H1 (cell line): ENCODE results near the gene USP7. TPM values are rescaled to one million over a fixed set of nuclear protein-coding genes. Genes with fewer than 3 reads are reported as not detected.

Experiments
- CTCF ChIA-PET: fragments of 300-600 bp; sonication (Branson Sonifier 250); formaldehyde crosslinking; loops from one replicate; lab custom pipeline; 2021; ENCODE audit not compliant: partially characterized antibody; lab: Charles Lee
- POLR2A ChIA-PET: fragments of 300-600 bp; sonication (Branson Sonifier 250); formaldehyde crosslinking; loops from one replicate; lab custom pipeline; 2021; ENCODE audit warnings: inconsistent platforms; ENCODE audit not compliant: partially characterized antibody; lab: Charles Lee
- DNase-seq, 2 experiments: peaks; one replicate each; pipeline versions ENCODE4 v3.0.0 to v3.0.0-alpha.2; 2010 to 2022; ENCODE audit warnings: low spot score in 2 of 2, low read depth in 1 of 2, mixed read lengths in 1 of 2
- FAIRE-seq: peaks from 2 replicates; lab custom pipeline; 2011; peaks lifted over from hg19 to GRCh38; lab: Jason Lieb, UNC
- H2AFZ ChIP-seq: 2 replicates; pipeline ENCODE4 v1.8.1; 2012; ENCODE audit warnings: low read length, inconsistent platforms
- H2AK5ac ChIP-seq: 2 replicates; pipeline ENCODE4 v1.6.1; 2013; ENCODE audit warnings: low read depth, low read length
- H2BK120ac ChIP-seq: replicated peaks from 2 replicates; pipeline ENCODE3; 2013; ENCODE audit warnings: low read depth, low read length, inconsistent platforms
- H2BK12ac ChIP-seq: 2 replicates; pipeline ENCODE4 v1.6.1; 2013; ENCODE audit warnings: low read depth, low read length
- H2BK15ac ChIP-seq: 2 replicates; pipeline ENCODE4 v1.6.1; 2013; ENCODE audit warnings: low read length
- H2BK20ac ChIP-seq: 2 replicates; pipeline ENCODE4 v1.6.1; 2013; ENCODE audit warnings: low read length
- H2BK5ac ChIP-seq: 2 replicates; pipeline ENCODE4 v1.6.1; 2013; ENCODE audit warnings: low read depth, low read length
- H3K14ac ChIP-seq: 2 replicates; pipeline ENCODE4 v1.6.1; 2013; ENCODE audit warnings: inconsistent platforms; ENCODE audit not compliant: insufficient read length
- H3K18ac ChIP-seq: 2 replicates; pipeline ENCODE4 v1.6.1; 2013; ENCODE audit warnings: low read length; ENCODE audit errors: extremely low read depth
- H3K23ac ChIP-seq: 2 replicates; pipeline ENCODE4 v1.6.1; 2013; ENCODE audit warnings: inconsistent platforms; ENCODE audit not compliant: insufficient read length
- H3K23me2 ChIP-seq: 2 replicates; pipeline ENCODE4 v1.6.1; 2013; ENCODE audit warnings: low read depth, low read length
- H3K27ac ChIP-seq: 2 replicates; pipeline ENCODE4 v1.6.1; 2011; ENCODE audit warnings: low read depth, low read length, inconsistent platforms
- H3K27me3 ChIP-seq, 4 experiments: replicated peaks in 1 of 4; 1 replicate in 1 of 4; 2 replicates in 3 of 4; pipeline versions ENCODE4 v1.6.1 to v1.8.1; 2011 to 2013; ENCODE audit warnings: low read length in 3 of 4, mild to moderate bottlenecking in 3 of 4, inconsistent platforms in 2 of 4, mixed read lengths in 2 of 4, moderate library complexity in 1 of 4; ENCODE audit not compliant: control insufficient read depth in 3 of 4, insufficient read depth in 3 of 4; ENCODE audit errors: extremely low read depth in 1 of 4
- H3K36me3 ChIP-seq, 4 experiments: 2 replicates each; pipeline versions ENCODE4 v1.6.1 to v1.8.1; 2011 to 2013; ENCODE audit warnings: mild to moderate bottlenecking in 4 of 4, low read length in 3 of 4, moderate library complexity in 2 of 4, control low read depth in 1 of 4, inconsistent platforms in 1 of 4; ENCODE audit not compliant: insufficient read depth in 4 of 4, control insufficient read depth in 2 of 4
- H3K4ac ChIP-seq: replicated peaks from 2 replicates; pipeline ENCODE3; 2013; ENCODE audit warnings: low read length, low read depth, mixed read lengths, inconsistent platforms; ENCODE audit not compliant: insufficient read length
- H3K4me1 ChIP-seq, 4 experiments: replicated peaks in 1 of 4; 1 replicate in 1 of 4; 2 replicates in 3 of 4; pipeline versions ENCODE4 v1.6.1 to v1.8.1; 2011 to 2013; ENCODE audit warnings: low read length in 3 of 4, inconsistent platforms in 2 of 4, mixed read lengths in 1 of 4; ENCODE audit not compliant: insufficient read depth in 4 of 4, control insufficient read depth in 3 of 4
- H3K4me2 ChIP-seq, 2 experiments: 2 replicates each; pipeline versions ENCODE4 v1.6.1 to v1.8.1; 2011 to 2013; ENCODE audit warnings: low read depth in 2 of 2, low read length in 2 of 2, control low read depth in 1 of 2, inconsistent platforms in 1 of 2, mild to moderate bottlenecking in 1 of 2; ENCODE audit not compliant: insufficient read depth in 1 of 2
- H3K4me3 ChIP-seq, 4 experiments: fragments of 200-600, 300-600 bp in 1 of 4; sonication (generic), shearing (Covaris generic), sonication (Bioruptor Twin) in 1 of 4; 2 replicates each; pipeline versions ENCODE4 v1.5.1 to v1.8.1; 2011 to 2016; ENCODE audit warnings: low read length in 4 of 4, low read depth in 3 of 4, control low read depth in 2 of 4, inconsistent platforms in 2 of 4, mild to moderate bottlenecking in 2 of 4, mixed read lengths in 1 of 4, moderate library complexity in 1 of 4; ENCODE audit not compliant: insufficient read depth in 2 of 4; ENCODE audit errors: extremely low read depth in 1 of 4
- H3K56ac ChIP-seq: replicated peaks from 2 replicates; pipeline ENCODE3; 2013; ENCODE audit warnings: low read depth, mild to moderate bottlenecking, mixed read lengths, low read length, inconsistent platforms; ENCODE audit not compliant: insufficient read length
- H3K79me1 ChIP-seq: 2 replicates; pipeline ENCODE4 v1.6.1; 2013; ENCODE audit warnings: low read depth, low read length, control low read depth
- H3K79me2 ChIP-seq, 2 experiments: 2 replicates each; pipeline versions ENCODE4 v1.6.1 to v1.8.1; 2012 to 2013; ENCODE audit warnings: low read length in 2 of 2, mild to moderate bottlenecking in 2 of 2, inconsistent platforms in 1 of 2; ENCODE audit not compliant: insufficient read depth in 2 of 2, control insufficient read depth in 1 of 2
- H3K9ac ChIP-seq, 4 experiments: replicated peaks in 1 of 4; 1 replicate in 1 of 4; 2 replicates in 3 of 4; pipeline versions ENCODE4 v1.6.1 to v1.8.1; 2011 to 2013; ENCODE audit warnings: low read depth in 3 of 4, low read length in 3 of 4, control low read depth in 2 of 4, mild to moderate bottlenecking in 2 of 4, moderate library complexity in 2 of 4, inconsistent platforms in 1 of 4; ENCODE audit errors: extremely low read depth in 1 of 4
- H3K9me3 ChIP-seq, 2 experiments: 2 replicates each; pipeline versions ENCODE4 v1.6.1 to v1.8.1; 2012 to 2013; ENCODE audit warnings: mild to moderate bottlenecking in 2 of 2, moderate library complexity in 2 of 2, control low read depth in 1 of 2, inconsistent platforms in 1 of 2, low read depth in 1 of 2, low read length in 1 of 2, mixed read lengths in 1 of 2; ENCODE audit not compliant: insufficient read depth in 2 of 2
- H4K20me1 ChIP-seq, 2 experiments: replicated peaks in 1 of 2; 2 replicates each; pipeline versions ENCODE3 to v1.8.1; 2011 to 2013; ENCODE audit warnings: inconsistent platforms in 2 of 2, low read length in 2 of 2, mild to moderate bottlenecking in 1 of 2; ENCODE audit not compliant: insufficient read depth in 2 of 2, control insufficient read depth in 1 of 2
- H4K5ac ChIP-seq: 2 replicates; pipeline ENCODE4 v1.6.1; 2013; ENCODE audit warnings: low read length, low read depth, mixed read lengths, inconsistent platforms; ENCODE audit not compliant: insufficient read length
- H4K8ac ChIP-seq: 2 replicates; pipeline ENCODE4 v1.8.0; 2013; ENCODE audit warnings: mild to moderate bottlenecking, moderate library complexity, low read length, inconsistent platforms; ENCODE audit not compliant: insufficient read depth; ENCODE audit errors: extremely low read depth
- H4K91ac ChIP-seq: replicated peaks from 2 replicates; pipeline ENCODE3; 2013; ENCODE audit warnings: low read length, mixed read lengths, inconsistent platforms; ENCODE audit not compliant: insufficient read length
- KDM5A ChIP-seq: fragments of 200-600 bp; IDR thresholded peaks from 2 replicates; pipeline ENCODE4 v1.7.1; 2012; ENCODE audit warnings: mild to moderate bottlenecking, low read length, inconsistent platforms, mixed read lengths
- POLR2A ChIP-seq, 2 experiments: IDR thresholded peaks; 1 replicate in 1 of 2; 2 replicates in 1 of 2; pipeline ENCODE4 v1.6.1; 2011; ENCODE audit warnings: low read depth in 2 of 2, low read length in 2 of 2, mild to moderate bottlenecking in 2 of 2; ENCODE audit errors: control extremely low read depth in 1 of 2
- WGBS, 2 experiments: shearing (Covaris generic) in 1 of 2; methylation state at CpG; one replicate each; pipeline versions ENCODE4 v1.1.6 to v1.1.7; 2013 to 2015; ENCODE audit warnings: low lambda C conversion rate in 2 of 2, mixed read lengths in 2 of 2, inconsistent platforms in 1 of 2, low coverage in 1 of 2, missing lambda C conversion rate in 1 of 2; ENCODE audit not compliant: insufficient replicate concordance in 2 of 2, insufficient coverage in 1 of 2, insufficient read length in 1 of 2; ENCODE audit errors: extremely low coverage in 1 of 2, missing lambda C conversion rate in 1 of 2; 5-methylcytosine and 5-hydroxymethylcytosine counted together
- polyA plus RNA-seq, 7 experiments: library from polyadenylated mRNA; depleted of rRNA in 3 of 7; stranded (reverse) in 5 of 7; unstranded in 2 of 7; fragments of >200 nt in 5 of 7; fragments of 200-250 nt in 2 of 7; gene quantifications; 1 replicate in 5 of 7; 2 replicates in 1 of 7; 4 replicates in 1 of 7; pipeline versions ENCODE4 v1.2.1 to v1.2.3, GENCODE V29; 2011 to 2013; ENCODE audit warnings: missing spikeins in 2 of 7, mixed read lengths in 2 of 7
- total RNA-seq: library from RNA; stranded (reverse); fragmentation: NEBNext Ultra II Directional; extraction: Animal tissue kit (Norgen Biotek cat#: 25700); gene quantifications from 2 replicates; pipeline ENCODE4 v1.2.1, GENCODE V29; 2021
- TF ChIP-seq, protein P1 (sequence below): IDR thresholded peaks from 2 replicates; pipeline ENCODE4 v1.6.1; 2012; ENCODE audit warnings: low read length, inconsistent platforms

Gene USP7
- total and polyA plus RNA-seq, 2 of the 8 experiments (the other 6 are each of a cell fraction or from before 2014, with no cell fraction given), result 21.3 to 211 TPM

DNA sequence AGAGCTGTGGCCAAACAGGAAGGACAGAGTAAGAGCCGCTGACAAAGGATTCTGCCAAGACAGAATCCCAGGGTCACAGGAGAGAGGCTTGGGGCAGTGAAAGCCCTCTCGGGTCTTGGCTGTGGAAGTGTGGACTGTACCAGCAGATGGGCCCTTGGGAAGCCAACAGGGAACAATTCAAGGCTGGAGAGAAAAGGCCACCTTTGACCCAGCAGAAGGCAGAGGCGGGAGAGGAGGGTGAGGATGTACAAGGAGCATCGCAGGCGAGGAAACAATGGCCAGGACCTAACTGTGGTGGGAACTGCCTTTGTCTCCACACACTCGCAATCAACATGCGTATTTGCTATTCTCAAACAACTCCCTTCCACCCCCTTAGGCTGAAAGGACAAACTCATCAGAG lies 110.6 kb downstream of the USP7 start:
- WGBS, 2 experiments, result 86% methylated on average over 7 of the region's 7 CpGs; no CpG with 5 or more reads in 1 of the 2 experiments
- ChIA-PET POLR2A (interaction anchor here (1.4 to 24.4 kb wide), 4 partner anchors 15 to 37 kb away, joined by 3 to 456 read pairs (median 9); partner anchors contain the start of genes CARHSP1 and LITAFD), CTCF (interaction anchor here (0.6 to 8.8 kb wide), 6 partner anchors 14 to 52 kb away, joined by 3 to 90 read pairs (median 4); partner anchors contain the start of gene CARHSP1)
- Histone ChIP-seq H2BK5ac (0 out of 2 replicates have a peak overlapping the region, but pooled peaks have one; percentile 26), H2BK20ac (no peak overlapping the region), H3K27me3 (no peaks in the 10 kb centered on the region), H4K5ac (no peak overlapping the region), H3K9me3 (no peaks in the 10 kb centered on the region), H3K27ac (no peak overlapping the region), H2AFZ (no peak overlapping the region), H3K79me1 (peaks cover 7% of the 10 kb centered on the region), H3K23me2 (no peaks in the 10 kb centered on the region), H2BK120ac (no peak overlapping the region), H2BK15ac (no peak overlapping the region), H2BK12ac (no peak overlapping the region), H3K36me3 (peaks cover 30 to 91% (median 40%) of the 10 kb centered on the region in 4 experiments), H2AK5ac (no peak overlapping the region), H3K4me1 (peaks cover 0 to 22% (median 8%) of the 10 kb centered on the region in 4 experiments; a peak in 6 of 7 replicates), H4K20me1 (peaks cover 18 to 28% of the 10 kb centered on the region in 2 experiments), H3K56ac (no peak overlapping the region), H3K9ac (peak overlapping the region in 1 of 4 experiments; percentile 10; a peak in 1 of 7 replicates), H3K14ac (no peak overlapping the region), H3K4ac (no peak overlapping the region), H3K23ac (no peak overlapping the region), H3K4me2 (no peak overlapping the region), H3K4me3 (no peak overlapping the region), H3K79me2 (peaks cover 0 to 5% of the 10 kb centered on the region in 2 experiments; a peak in 1 of 4 replicates), H3K18ac (no peak overlapping the region), H4K8ac (no peak overlapping the region), H4K91ac (no peak overlapping the region)
- DNase-seq, result no peak
- no peak for FAIRE-seq
- TF ChIP-seq POLR2A (IDR thresholded peaks at IDR 0.05; ENCODE audit: control extremely low read depth in 1 of 2, low read depth in 2 of 2, low read length in 2 of 2), result peak in 1 of 2 experiments; percentile 9; a peak in 1 of 3 replicates
- TF ChIP-seq, protein P1, sequence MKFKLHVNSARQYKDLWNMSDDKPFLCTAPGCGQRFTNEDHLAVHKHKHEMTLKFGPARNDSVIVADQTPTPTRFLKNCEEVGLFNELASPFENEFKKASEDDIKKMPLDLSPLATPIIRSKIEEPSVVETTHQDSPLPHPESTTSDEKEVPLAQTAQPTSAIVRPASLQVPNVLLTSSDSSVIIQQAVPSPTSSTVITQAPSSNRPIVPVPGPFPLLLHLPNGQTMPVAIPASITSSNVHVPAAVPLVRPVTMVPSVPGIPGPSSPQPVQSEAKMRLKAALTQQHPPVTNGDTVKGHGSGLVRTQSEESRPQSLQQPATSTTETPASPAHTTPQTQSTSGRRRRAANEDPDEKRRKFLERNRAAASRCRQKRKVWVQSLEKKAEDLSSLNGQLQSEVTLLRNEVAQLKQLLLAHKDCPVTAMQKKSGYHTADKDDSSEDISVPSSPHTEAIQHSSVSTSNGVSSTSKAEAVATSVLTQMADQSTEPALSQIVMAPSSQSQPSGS, result no peak; the same call in 1 of the 2 replicates
- TF ChIP-seq KDM5A, result no peak
